GM19328 (cell line): Measurements from ENCODE around the gene IL18BP.

Source experiments
- ATAC-seq: cut with Tn5 transposase; IDR thresholded peaks from one replicate; pipeline ENCODE4 v1.9.1; 2021; ENCODE audit warnings: mild to moderate bottlenecking, moderate library complexity; ENCODE audit not compliant: unreplicated experiment

Gene IL18BP

GRCh38 chr11:72041364-72042063 lies 42.8 kb downstream of the IL18BP start:
- ATAC-seq: no peak

- no peak for ATAC-seq
Measured at GRCh38 chr11:72042064-72042745, 43.5 kb downstream of the IL18BP start.

- ATAC-seq: no peak
Measured at GRCh38 chr11:72045849-72046248, 47.1 kb downstream of the IL18BP start.

GRCh38 chr11:72048766-72049460 lies 50.2 kb downstream of the IL18BP start:
- ATAC-seq: no peak
